OCI-M2 (cell line): ENCODE data around the gene CAMSAP2.
"Not testable (repeated sequence)": the region's sequence is repeated elsewhere in the genome, so short reads cannot be mapped to it uniquely, and the experiment has no call there.

Source experiments
- DNase-seq: peaks from one replicate; lab custom pipeline; 2025; ENCODE audit not compliant: unreplicated experiment; lab: John Stamatoyannopoulos, UW

The CAMSAP2 gene

GRCh38 chr1:200780545-200781369 lies 42.1 kb downstream of the CAMSAP2 start:
- DNase-seq: no peak

GRCh38 chr1:200783926-200784325 lies 45.2 kb downstream of the CAMSAP2 start:
- DNase-seq: no peak

GRCh38 chr1:200784576-200784975 lies 45.9 kb downstream of the CAMSAP2 start:
- no peak for DNase-seq

- no peak for DNase-seq
Measured at GRCh38 chr1:200786788-200787187, 48.1 kb downstream of the CAMSAP2 start.

GRCh38 chr1:200787896-200788387 lies 49.2 kb downstream of the CAMSAP2 start:
- DNase-seq: no peak

- not testable (repeated sequence) for DNase-seq
Measured at GRCh38 chr1:200791012-200791411, 52.3 kb downstream of the CAMSAP2 start.

- DNase-seq: no peak
Measured at GRCh38 chr1:200793677-200794076, 55.0 kb downstream of the CAMSAP2 start.

GRCh38 chr1:200794506-200795065 lies 55.9 kb downstream of the CAMSAP2 start:
- DNase-seq: no peak

GRCh38 chr1:200795156-200795555 lies 56.5 kb downstream of the CAMSAP2 start:
- no peak for DNase-seq

GRCh38 chr1:200802042-200802441 lies 63.3 kb downstream of the CAMSAP2 start:
- no peak for DNase-seq

GRCh38 chr1:200802865-200803512 lies 64.3 kb downstream of the CAMSAP2 start:
- DNase-seq: peak; percentile 2

GRCh38 chr1:200805719-200806118 lies 67.0 kb downstream of the CAMSAP2 start:
- no peak for DNase-seq

- DNase-seq: no peak
Measured at GRCh38 chr1:200808846-200809245, 70.2 kb downstream of the CAMSAP2 start.

- DNase-seq: no peak
Measured at GRCh38 chr1:200811704-200812103, 73.0 kb downstream of the CAMSAP2 start.

- not testable (repeated sequence) for DNase-seq
Measured at GRCh38 chr1:200816624-200817224, 78.0 kb downstream of the CAMSAP2 start.

- no peak for DNase-seq
Measured at GRCh38 chr1:200818248-200818647, 79.6 kb downstream of the CAMSAP2 start.

- DNase-seq: no peak
Measured at GRCh38 chr1:200819726-200820125, 81.0 kb downstream of the CAMSAP2 start.

- DNase-seq: no peak
Measured at GRCh38 chr1:200831091-200831490, 92.4 kb downstream of the CAMSAP2 start.

GRCh38 chr1:200834383-200834782 lies 95.7 kb downstream of the CAMSAP2 start:
- DNase-seq: no peak

- DNase-seq: no peak
Measured at GRCh38 chr1:200836213-200836612, 97.5 kb downstream of the CAMSAP2 start.

- DNase-seq: no peak
Measured at GRCh38 chr1:200837931-200838571, 99.4 kb downstream of the CAMSAP2 start.
